Hypothalamus (tissue), 51 donors: ENCODE measurements around the gene KLRD1.
"Not testable (repeated sequence)": the region's sequence is repeated elsewhere in the genome, so short reads cannot be mapped to it uniquely, and the experiment has no call there.

ENCODE experiments used
- DNase-seq, 51 donors: peaks; one replicate each; lab custom pipeline; 2025; lab: John Stamatoyannopoulos, UW

KLRD1 gene, protein sequence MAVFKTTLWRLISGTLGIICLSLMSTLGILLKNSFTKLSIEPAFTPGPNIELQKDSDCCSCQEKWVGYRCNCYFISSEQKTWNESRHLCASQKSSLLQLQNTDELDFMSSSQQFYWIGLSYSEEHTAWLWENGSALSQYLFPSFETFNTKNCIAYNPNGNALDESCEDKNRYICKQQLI

DNA sequence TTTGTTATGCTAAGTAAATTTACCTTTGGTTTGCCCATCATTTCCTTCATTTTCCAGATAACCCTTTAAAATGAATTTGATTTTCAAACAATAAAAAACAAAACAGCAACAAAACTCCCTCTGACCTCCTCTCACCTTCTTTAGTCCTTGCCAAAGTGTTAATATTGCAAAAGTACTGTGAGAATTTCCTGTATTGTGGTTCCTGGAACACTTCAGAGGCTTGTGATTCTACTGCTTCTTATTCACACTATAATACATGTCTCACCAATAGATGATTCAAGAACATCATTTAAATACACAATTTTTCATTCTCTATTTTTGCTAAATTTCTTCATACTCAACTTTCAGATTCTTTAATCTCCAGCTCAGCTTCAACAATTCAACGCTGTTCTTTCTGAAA is at the start of gene KLRD1:
TSS of gene KLRD1 (plus strand) at position 241 of the 400 bp plus-strand sequence. CDS start 208 bp downstream, outside the sequence.
- no peak for DNase-seq

DNA sequence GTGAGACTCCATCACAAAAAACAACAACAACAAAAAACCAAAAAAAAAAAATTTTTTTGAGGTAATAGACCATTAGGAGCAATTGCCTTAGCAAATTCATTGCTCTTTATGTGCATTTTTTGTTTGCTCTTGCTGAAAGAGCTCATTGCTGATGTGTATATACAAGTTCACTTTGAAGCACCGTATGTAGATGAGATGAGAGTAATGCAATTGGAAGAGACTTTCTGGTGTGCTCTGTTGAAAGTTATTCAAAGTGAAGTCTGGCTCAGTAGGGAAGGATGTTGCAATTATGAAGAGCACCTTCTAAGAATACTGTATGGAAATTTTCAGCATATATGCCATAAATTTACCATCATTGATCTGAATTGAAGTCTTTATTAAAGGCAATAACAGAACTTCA is 46.7 kb upstream of the KLRD1 start:
- DNase-seq = no peak

DNA sequence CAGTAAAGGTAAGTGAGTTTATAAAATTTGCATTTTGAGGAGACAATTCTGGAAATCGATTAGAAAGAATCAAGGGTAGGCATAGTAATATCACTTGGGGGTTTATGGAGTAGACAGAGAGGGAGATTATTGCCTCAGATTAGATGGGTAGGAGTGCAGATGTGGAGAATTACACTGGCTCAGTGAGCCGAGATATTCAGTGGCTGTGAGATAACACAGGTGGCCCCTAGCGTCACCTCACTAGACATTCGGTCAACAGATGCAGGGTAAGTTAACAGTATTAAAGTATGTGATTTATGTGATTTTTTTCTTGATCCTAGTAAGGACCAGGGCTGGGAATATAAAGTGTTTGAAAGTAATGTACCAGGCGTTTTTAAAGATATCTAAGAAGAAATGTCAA is 39.6 kb upstream of the KLRD1 start:
- no peak for DNase-seq

- DNase-seq = no peak
Observed at GRCh38 chr12:10272467-10272866, 35.2 kb upstream of the KLRD1 start.

DNA sequence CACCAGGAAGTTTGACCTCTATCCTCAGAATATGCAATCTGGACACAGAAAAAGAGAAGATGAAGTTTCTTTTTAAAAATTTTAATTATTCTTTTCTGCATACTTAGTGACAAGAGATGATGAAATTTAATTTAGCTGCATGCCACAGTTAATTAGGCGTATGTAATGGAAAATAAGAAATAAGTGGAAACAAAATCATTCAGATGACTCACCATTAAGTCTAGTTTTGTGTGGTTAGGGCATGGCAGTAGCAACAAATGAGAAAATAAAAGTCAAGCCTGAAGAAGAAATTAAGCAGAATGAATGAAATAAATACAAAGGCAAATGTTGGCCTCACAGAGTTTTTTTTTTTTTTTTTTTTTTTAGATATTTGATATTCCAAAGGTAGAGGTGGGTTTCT is 30.9 kb upstream of the KLRD1 start:
- no peak for DNase-seq

DNA sequence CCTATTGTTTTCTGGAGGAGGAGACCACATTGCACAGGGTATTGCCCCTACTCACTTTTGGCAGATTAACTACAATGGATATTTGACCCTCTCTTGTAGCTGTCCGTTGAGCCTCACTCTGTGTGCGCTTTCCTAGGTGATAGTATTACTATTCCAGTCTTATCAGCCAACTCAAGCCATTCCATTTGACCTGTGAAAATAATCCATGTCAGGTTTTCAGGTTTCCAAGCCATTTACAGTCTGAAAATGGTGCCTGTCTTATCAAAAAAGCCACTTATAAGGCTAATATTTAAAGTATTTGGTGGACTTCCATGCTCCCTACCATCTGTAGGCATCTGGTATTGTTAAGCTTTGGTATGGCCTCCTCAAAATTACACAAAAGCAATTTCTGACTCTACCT is 29.6 kb upstream of the KLRD1 start:
- no peak for DNase-seq

DNA sequence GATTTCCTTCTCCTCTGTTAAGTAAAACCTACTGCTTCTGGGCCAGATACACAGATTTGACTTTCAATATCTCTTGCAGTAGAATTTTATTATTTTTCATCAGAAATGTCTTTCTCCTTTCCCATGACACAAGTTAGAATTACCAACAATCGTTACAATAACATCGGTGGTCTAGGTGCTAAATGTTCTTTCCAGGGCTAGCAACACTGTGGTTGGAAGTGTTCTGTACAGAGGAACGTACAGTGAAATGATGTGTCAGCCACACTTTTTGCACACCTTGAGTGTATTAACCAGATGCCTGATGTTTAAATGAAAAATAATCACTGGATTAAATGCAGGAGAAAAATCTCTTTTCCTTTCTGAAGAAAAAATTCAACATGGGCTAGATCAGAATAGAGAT is 27.7 kb upstream of the KLRD1 start:
- no peak for DNase-seq

DNA sequence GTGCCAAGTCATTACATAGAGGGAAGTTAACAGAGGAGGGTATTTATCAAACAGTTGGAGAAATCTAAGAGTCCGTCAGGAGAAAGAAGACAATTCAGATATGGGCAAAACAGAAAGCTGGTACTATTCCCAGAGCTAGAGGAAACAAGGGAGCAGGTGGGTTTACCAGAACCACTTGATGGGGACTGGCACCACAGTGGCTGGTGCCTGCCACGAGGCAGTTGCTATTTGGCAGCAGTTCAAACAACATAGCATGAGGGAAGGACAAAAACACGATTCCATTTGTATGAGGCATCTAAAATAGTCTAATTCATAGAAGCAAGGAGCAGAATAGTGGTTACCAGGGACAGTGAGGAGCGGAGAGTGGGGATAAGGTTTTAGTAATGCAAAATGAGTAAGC is 24.6 kb upstream of the KLRD1 start:
- peak in 2 of 51 donors; percentile 0 to 1 for DNase-seq

DNA sequence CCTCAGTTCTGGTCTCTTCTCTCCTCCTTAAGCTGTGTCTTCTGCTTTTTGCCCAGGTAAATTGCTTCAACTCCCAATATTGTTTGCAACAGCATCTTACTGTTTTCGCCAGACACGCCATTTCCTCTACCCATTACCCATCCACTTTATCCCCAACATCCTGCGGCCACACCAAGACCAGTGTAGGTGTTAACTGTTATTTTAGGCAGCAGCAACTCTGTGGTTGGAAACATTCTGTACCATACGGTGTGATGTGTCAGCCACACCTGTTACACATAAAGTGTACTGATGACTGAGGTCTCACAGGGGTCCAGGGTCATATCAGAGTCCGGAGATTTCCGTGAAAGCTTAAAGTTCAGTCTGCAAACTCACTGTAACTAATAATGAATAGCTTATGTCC is 21.8 kb upstream of the KLRD1 start:
- DNase-seq = no peak

- no peak for DNase-seq
Observed at GRCh38 chr12:10289005-10289754, 18.5 kb upstream of the KLRD1 start.

GRCh38 chr12:10291030-10291429 is 16.6 kb upstream of the KLRD1 start:
- DNase-seq = no peak

- no peak for DNase-seq
Observed at GRCh38 chr12:10293151-10293550, 14.5 kb upstream of the KLRD1 start.

DNA sequence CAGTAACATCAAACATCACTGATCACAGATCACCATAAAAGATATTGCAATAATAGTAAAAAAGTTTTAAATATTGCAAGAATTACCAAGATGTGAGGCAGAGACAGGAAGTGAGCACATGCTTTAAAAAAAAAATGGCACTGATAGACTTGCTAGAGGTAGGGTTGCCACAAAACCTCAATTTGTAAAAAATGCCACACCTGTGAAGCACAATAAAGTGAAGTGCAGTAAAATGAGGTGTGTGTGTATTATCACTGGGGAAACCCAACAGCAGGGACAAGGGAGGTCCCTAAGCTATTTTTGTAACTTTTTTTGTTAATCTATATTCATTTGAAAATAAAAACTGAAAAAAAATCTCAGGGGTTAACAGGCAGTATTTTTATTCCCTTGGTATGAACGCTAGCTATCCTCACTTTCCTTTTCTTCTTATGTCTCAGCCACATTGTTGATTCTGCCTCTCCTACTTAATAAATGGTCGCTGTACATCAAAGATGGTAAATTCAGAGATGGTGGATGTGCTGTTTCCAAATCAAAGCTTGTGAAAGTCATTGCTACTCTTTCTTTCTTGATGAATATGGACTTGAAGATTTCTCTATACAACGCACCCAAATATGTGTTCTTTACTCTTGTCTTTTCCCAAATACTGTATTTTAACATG is 14.0 kb upstream of the KLRD1 start:
- no peak for DNase-seq

- no peak for DNase-seq
Observed at GRCh38 chr12:10301103-10301502, 6.6 kb upstream of the KLRD1 start.

- no peak for DNase-seq
Observed at GRCh38 chr12:10304161-10304574, 3.5 kb upstream of the KLRD1 start.

DNA sequence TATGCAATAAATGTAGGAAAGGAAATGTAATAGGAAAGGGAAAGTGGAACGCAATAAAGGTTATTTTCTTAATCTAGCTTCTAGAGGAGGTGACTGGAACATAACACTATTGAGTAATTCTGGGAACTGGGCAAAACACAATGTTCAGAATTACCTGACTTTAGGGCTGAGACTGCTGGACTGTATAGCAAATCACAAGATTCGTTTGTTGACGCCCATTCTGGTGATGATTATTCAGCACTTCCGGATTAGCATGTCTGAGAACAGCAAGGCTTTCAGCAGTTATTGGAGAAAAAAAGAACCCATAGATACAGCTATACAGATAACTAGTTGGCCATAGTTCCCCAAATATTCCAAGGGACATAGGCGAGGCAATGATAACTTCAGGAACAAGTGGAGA is 2.3 kb upstream of the KLRD1 start:
- DNase-seq = no peak

DNA sequence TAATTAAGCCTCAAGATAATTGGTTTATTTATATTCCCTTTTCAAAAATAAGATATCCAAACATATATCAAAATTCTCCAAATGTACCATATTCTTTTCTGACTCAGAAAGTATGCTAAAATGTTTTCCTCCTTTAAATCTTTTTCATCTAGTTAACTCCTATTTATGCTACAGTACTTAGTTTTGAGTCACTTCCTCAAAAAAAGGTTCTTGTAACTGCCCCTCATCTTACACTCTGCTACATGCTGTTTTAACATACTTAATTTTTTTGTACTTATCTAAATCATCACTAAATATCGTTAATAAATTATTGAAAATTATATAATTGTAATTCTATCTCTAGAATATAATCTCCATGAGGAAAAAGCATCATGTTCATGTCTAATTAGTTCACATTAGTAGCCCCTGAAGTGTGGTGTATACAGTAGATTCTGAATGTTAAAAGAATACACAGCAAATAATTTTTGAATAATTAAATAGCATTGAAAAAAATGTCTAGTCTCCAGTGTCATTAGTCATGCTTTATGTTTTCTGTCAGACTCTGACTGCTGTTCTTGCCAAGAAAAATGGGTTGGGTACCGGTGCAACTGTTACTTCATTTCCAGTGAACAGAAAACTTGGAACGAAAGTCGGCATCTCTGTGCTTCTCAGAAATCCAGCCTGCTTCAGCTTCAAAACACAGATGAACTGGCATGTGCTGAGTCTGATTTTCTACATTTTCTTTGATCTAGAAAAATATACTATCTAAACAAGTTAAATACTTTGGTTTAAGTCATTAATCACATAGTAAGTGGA is 3.5 kb downstream of the KLRD1 start:
- DNase-seq = no peak

- DNase-seq = no peak
Observed at GRCh38 chr12:10319388-10319787, 11.7 kb downstream of the KLRD1 start.

DNA sequence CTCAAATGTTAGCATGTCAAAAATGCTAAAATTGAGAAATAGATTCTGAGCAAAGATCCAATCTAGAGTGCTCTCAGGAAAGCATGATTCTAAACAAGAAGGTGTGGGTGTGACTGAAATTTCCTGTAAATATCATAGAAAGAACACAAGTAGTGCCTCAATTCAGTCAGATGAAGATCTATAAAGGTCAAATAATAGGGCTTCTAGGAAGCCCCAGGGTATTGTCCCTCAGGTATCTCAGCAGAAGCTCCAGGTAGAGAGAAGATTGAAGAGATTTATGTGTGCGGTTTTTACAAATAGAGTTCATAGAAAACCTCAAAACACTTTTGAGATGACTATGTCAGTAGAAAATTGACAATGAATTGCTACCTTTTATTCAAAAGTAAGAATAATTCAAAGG is 13.0 kb downstream of the KLRD1 start:
- no peak for DNase-seq

DNA sequence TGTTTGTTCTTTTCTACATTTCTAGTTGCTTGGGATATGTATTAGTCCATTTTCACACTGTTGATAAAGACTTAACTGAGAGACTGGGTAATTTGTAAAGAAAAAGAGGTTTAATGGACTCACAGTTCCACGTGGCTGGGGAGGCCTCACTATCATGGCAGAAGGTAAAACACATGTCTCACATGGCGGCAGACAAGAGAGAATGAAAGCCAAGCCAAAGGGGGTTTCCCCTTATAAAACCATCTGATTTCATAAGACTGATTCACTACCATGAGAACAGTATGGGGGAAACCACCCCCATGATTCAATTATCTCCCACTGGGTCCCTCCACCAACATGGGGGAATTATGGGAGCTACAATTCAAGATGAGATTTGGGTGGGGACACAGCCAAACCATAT is 21.0 kb downstream of the KLRD1 start:
- not testable (repeated sequence) for DNase-seq

DNA sequence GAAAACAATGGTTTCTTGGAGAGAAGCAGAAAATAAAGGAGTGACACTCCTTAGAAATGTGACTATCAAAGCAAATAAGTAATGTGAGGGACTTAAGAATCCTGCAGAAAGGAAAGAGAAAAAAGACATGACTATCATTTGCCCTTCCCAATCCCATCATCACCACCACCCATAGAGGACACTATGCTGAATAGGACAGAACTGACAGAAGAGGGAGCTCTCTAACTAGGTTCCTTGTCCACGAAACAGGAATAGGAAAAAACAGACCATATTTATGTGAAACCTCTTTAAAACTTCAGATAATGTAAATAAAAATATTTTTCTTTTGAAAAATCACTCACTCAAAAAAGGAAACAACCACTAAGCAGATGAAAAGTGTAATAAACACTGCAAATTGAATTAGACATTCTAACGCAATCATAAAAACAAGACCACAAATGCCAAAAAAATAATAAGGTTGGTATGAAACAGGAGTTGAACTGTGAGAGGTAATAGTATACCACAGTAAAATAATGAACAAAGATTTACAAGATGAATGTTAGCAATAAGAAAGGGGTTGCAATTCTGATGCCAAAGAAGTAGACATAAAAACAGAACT is 24.1 kb downstream of the KLRD1 start:
- DNase-seq = peak in 4 of 51 donors; percentile 0 to 45 (median 2)
